ENCODE data around the gene CASP7.
"Not testable (repeated sequence)": the region's sequence is repeated elsewhere in the genome, so short reads cannot be mapped to it uniquely, and the experiment has no call there.

CASP7 gene

GRCh38 chr10:113756940-113757543 is 77.3 kb downstream of the CASP7 start:
- DNase-seq = no peak

DNA sequence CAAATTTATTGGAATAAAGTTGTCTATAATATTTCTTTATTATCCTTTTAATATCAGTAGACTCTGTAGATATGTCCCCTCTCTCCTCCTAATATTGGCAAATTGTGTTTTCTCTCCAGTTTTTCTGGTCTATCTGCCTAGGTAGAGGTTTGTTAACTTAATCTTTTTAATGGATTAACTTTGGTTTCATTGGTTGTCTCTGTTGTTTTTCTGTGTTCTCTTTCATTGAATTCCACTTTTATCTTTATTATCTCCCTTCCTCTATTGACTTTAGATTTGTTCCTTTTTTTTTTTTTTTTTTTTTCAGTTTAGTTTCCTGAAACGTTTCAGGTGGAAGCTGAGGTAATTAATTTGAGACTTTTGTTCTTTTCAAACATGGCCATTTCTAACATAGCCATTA is 82.4 kb downstream of the CASP7 start:
- no peak for DNase-seq

GRCh38 chr10:113764582-113764981 is 84.9 kb downstream of the CASP7 start:
- no peak for DNase-seq

GRCh38 chr10:113765910-113766309 is 86.2 kb downstream of the CASP7 start:
- DNase-seq = no peak

GRCh38 chr10:113767222-113767621 is 87.5 kb downstream of the CASP7 start:
- no peak for DNase-seq

GRCh38 chr10:113770346-113770745 is 90.6 kb downstream of the CASP7 start:
- no peak for DNase-seq

GRCh38 chr10:113771131-113771530 is 91.4 kb downstream of the CASP7 start:
- DNase-seq = not testable (repeated sequence)

DNA sequence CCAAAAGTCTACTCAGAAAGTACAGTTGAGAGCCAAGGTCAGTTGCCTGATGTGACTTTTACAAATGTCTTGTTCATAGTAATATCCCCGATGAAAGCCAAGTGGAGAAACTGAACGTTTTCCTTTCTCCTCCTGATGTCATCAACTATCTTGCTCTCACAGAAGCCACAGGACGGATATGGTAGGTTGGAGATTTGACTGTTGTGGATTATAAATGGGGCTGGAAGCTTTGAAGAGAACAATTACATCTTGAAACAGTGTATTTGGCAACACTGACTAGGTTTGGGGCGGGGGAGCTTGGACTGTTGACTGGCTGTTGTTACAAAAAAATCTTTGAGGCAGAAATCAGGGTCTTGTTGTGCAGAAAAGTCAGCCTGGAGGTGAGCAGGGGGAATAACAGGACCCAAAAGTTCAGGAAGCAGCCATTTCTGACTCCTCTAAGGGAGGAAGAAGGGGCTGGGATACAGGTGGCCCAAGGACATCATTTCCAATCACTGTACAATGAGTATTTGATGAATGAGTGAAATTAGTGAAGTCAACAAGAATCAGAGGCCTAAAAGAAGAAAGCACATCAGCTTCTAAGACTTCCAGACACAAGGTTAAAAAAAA is 96.1 kb downstream of the CASP7 start:
- no peak for DNase-seq

- no peak for DNase-seq
Observed at GRCh38 chr10:113776553-113776952, 96.8 kb downstream of the CASP7 start.
